ENCODE data around the gene LCA5.
"Not testable (repeated sequence)": the region's sequence is repeated elsewhere in the genome, so short reads cannot be mapped to it uniquely, and the experiment has no call there.

LCA5 gene

GRCh38 chr6:79466207-79466834 lies 70.9 kb downstream of the LCA5 start:
- no peak for DNase-seq (ENCODE audit: low read depth)

- DNase-seq (ENCODE audit: low read depth) = no peak
Measured at GRCh38 chr6:79465381-79465780, 71.8 kb downstream of the LCA5 start.

- no peak for DNase-seq (ENCODE audit: low read depth)
Measured at GRCh38 chr6:79463621-79464050, 73.6 kb downstream of the LCA5 start.

DNA sequence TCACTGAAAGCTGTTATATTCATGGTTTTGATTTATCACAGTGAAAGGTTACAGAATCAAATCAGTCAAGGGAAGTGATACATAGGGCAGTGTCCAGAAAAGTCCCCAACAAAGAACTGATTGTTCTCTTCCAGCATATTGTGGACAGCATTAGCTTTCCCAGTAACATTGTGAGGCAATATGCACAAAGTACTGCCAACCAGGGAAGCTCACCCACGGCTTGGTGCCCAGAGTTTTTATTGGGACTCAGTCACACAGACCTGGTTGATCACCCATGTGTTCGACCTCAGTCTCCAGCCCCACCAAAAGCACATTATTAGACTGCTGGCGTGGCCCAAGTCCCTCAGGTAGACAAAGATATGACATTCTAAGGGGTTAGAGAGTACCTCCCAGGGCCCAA lies 76.0 kb downstream of the LCA5 start:
- DNase-seq (ENCODE audit: low read depth) = no peak

DNA sequence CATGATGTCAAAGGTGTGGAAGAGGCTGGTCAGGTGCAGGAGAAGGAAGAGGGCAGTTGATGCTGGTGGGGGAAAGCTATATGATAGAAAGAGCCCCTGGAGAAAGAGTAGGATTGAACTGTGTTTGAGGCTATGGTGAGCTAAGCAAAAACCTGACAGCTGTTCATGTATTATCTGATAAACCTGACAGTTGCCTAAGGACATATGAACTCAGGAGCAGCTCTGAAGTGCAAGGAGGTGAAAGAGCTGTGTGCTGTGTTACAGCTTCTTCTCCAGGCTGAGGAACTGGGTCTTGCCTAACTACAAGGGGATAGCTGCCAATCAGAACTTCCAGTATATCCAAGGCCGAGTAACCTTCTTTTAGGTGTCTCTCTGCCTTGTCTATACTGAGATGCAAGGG lies 81.8 kb downstream of the LCA5 start:
- no peak for DNase-seq (ENCODE audit: low read depth)

DNA sequence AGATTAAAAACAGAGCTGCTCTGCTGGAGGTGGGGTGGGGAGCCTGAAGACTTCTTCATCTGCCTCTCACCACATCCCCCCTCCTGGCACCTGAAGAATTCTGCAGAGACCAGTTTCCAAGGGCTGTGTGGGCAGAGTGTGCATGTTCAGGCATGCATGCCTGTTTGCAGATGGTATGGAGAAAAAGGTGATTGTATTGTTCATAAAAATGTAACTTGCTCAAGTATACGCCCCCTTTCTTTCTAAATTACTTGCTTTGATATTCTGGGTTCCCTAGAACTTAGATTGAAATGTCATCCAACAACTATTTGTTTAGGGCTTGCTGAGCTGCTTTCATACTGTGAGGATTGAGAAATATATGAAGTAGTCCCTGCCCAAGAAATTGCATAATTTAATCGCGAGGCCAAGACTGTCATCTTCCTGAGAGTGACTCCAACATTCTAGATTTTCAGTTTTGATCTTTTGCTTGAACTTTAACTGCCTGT lies 83.6 kb downstream of the LCA5 start:
- DNase-seq (ENCODE audit: low read depth) = no peak

GRCh38 chr6:79450984-79451383 lies 86.2 kb downstream of the LCA5 start:
- no peak for DNase-seq (ENCODE audit: low read depth)

GRCh38 chr6:79446006-79446405 lies 91.2 kb downstream of the LCA5 start:
- no peak for DNase-seq (ENCODE audit: low read depth)

GRCh38 chr6:79443876-79444275 lies 93.4 kb downstream of the LCA5 start:
- not testable (repeated sequence) for DNase-seq (ENCODE audit: low read depth)

GRCh38 chr6:79441192-79441591 lies 96.0 kb downstream of the LCA5 start:
- no peak for DNase-seq (ENCODE audit: low read depth)

- no peak for DNase-seq (ENCODE audit: low read depth)
Measured at GRCh38 chr6:79440598-79440997, 96.6 kb downstream of the LCA5 start.

GRCh38 chr6:79438030-79438429 lies 99.2 kb downstream of the LCA5 start:
- no peak for DNase-seq (ENCODE audit: low read depth)

DNA sequence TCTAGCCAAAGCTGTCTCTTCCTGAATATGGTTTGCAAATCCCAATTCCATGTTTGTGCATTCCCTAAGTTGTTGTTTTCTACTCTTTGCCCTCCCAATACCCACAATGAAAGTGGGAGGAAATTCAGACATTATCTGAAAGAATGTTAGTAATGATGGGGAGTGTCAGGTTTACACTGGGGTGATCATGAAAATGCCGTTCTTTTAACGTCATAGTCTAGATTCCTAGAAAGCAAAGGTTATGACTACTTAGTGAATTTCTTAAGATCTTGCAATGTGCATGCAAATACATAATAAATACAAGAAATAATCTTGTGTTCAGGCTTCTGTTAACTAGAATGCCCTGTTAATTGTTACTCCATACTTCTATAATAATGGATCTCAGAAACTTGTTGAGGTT lies 101.0 kb downstream of the LCA5 start:
- no peak for DNase-seq (ENCODE audit: low read depth)

DNA sequence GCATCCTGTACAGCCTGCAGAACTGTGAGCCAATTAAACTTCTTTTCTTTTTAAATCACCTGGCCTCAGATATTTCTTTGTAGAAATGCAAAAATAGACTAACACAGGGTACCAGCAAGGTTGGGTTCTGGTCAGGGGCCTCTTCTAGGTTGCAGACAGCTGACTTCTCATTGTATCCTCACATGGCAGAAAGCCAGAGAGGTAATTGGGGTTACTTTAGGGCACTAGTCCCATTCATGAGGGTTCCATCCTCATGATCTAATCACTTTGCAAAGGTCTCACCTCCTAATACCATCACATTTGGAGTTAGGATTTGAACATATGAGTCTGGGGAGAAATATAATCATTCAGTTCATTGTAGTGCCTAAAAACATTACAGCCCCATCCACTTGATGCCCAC lies 101.5 kb downstream of the LCA5 start:
- DNase-seq (ENCODE audit: low read depth) = no peak
